HG03196 (cell line): ENCODE data around the gene MADCAM1.

Experiments used
- ATAC-seq: cut with Tn5 transposase; IDR thresholded peaks from one replicate; pipeline ENCODE4 v1.9.1; 2021; ENCODE audit not compliant: unreplicated experiment

The MADCAM1 gene

GRCh38 chr19:547836-548720, 51.8 kb downstream of the MADCAM1 start:
- no peak for ATAC-seq

GRCh38 chr19:548886-549830, 52.9 kb downstream of the MADCAM1 start:
- no peak for ATAC-seq

- no peak for ATAC-seq
These were observed 58.5 kb downstream of the MADCAM1 start for GRCh38 chr19:554817-555216.
